Bronchial epithelial cell (primary cell): ENCODE measurements around the gene PC. TPM values are rescaled to one million over a fixed set of nuclear protein-coding genes. Genes with fewer than 3 reads are reported as not detected.
"Not testable (repeated sequence)": the region's sequence is repeated elsewhere in the genome, so short reads cannot be mapped to it uniquely, and the experiment has no call there.

ENCODE experiments used
- DNase-seq: peaks from one replicate; pipeline ENCODE4 v3.0.0-alpha.2; 2010; ENCODE audit warnings: low read depth
- FAIRE-seq: peaks from 2 replicates; lab custom pipeline; 2011; peaks lifted over from hg19 to GRCh38; lab: Jason Lieb, UNC
- H3K27me3 ChIP-seq: 2 replicates; pipeline ENCODE4 v1.5.1; 2011; ENCODE audit warnings: low read length; ENCODE audit not compliant: control insufficient read depth, insufficient read depth
- H3K36me3 ChIP-seq: 2 replicates; pipeline ENCODE4 v1.5.1; 2011; ENCODE audit warnings: low read length; ENCODE audit not compliant: control insufficient read depth, insufficient read depth
- H3K4me3 ChIP-seq: 2 replicates; pipeline ENCODE4 v1.5.1; 2011; ENCODE audit warnings: mild to moderate bottlenecking, low read depth, low read length, control low read depth
- total RNA-seq: library from RNA; depleted of rRNA; stranded (reverse); fragments of >200 nt; gene quantifications from 2 replicates; pipeline ENCODE4 v1.2.1, GENCODE V29; 2014
- TF ChIP-seq, protein P1 (sequence below): IDR thresholded peaks from 2 replicates; pipeline ENCODE4 v1.5.1; 2011; ENCODE audit warnings: mild to moderate bottlenecking, moderate library complexity, low read length, control low read depth, inconsistent platforms; ENCODE audit not compliant: insufficient read depth, severe bottlenecking

The PC gene
- total RNA-seq, 1 donor from 2014 or later: 14.2 TPM

GRCh38 chr11:66809592-66809991 lies 148.6 kb downstream of the PC start:
- DNase-seq (no peak), FAIRE-seq (no peak)
- no peak overlapping the region for H3K4me3 ChIP-seq
- H3K36me3 ChIP-seq: peaks cover 4% of the 10 kb centered on the region
- no peaks in the 10 kb centered on the region for H3K27me3 ChIP-seq
- TF ChIP-seq, protein P1, sequence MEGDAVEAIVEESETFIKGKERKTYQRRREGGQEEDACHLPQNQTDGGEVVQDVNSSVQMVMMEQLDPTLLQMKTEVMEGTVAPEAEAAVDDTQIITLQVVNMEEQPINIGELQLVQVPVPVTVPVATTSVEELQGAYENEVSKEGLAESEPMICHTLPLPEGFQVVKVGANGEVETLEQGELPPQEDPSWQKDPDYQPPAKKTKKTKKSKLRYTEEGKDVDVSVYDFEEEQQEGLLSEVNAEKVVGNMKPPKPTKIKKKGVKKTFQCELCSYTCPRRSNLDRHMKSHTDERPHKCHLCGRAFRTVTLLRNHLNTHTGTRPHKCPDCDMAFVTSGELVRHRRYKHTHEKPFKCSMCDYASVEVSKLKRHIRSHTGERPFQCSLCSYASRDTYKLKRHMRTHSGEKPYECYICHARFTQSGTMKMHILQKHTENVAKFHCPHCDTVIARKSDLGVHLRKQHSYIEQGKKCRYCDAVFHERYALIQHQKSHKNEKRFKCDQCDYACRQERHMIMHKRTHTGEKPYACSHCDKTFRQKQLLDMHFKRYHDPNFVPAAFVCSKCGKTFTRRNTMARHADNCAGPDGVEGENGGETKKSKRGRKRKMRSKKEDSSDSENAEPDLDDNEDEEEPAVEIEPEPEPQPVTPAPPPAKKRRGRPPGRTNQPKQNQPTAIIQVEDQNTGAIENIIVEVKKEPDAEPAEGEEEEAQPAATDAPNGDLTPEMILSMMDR: no peak

GRCh38 chr11:66800720-66801428 lies 157.3 kb downstream of the PC start:
- DNase-seq (no peak), FAIRE-seq (no peak)
- TF ChIP-seq, protein P1: no peak
- Histone ChIP-seq H3K4me3 (no peak overlapping the region), H3K36me3 (peaks cover 6% of the 10 kb centered on the region), H3K27me3 (no peaks in the 10 kb centered on the region)

DNA sequence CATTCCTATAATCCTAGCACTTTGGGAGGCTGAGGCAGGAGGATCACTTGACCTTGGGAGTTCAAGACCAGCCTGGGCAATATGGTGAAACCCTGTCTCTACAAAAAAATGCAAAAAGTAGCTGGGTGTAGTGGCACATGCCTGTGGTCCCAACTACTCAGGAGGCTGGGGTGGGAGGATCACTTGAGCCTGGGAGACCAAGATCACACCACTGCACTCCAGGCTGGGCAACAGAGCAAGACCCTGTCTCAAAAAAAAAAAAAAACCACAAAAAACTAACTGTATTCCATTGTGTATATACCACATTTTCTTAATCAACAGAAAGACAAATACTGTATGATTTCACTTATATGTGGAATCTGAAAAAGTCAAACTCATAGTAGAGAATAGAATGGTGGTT lies 158.4 kb downstream of the PC start:
- not testable (repeated sequence) for H3K36me3 ChIP-seq, DNase-seq, FAIRE-seq

More for the DNA sequence above, 158.4 kb downstream of the PC start:
- not testable (repeated sequence) for H3K27me3 ChIP-seq, H3K4me3 ChIP-seq

Other genes starting within 250 kb of the PC start
- gene SPTBN2, start 229.2 kb downstream of the PC start, total RNA-seq: 38.7 and 67.3 TPM in 2 replicates
- gene RCE1, start 114.9 kb downstream of the PC start, total RNA-seq: 17.4 and 26.8 TPM in 2 replicates
- gene LRFN4, start 101.3 kb downstream of the PC start, total RNA-seq: 13.1 and 16.3 TPM in 2 replicates
- gene C11orf86, start 16.9 kb upstream of the PC start, total RNA-seq: not detected in 2 replicates
- 2.0 and 2.9 TPM in 2 replicates for gene SYT12, start 64.8 kb upstream of the PC start, total RNA-seq
- 222 and 247 TPM in 2 replicates for gene RHOD, start 98.5 kb upstream of the PC start, total RNA-seq
- gene KDM2A, start 160.9 kb upstream of the PC start, total RNA-seq: 38.4 and 49.0 TPM in 2 replicates